Measurements from ENCODE around the gene MYO1C. TPM values are rescaled to one million over a fixed set of nuclear protein-coding genes. Genes with fewer than 3 reads are reported as not detected.
A peak's percentile ranks its signal among the peaks of the same experiment; 100 is the strongest.
"Not testable (repeated sequence)": the region's sequence is repeated elsewhere in the genome, so short reads cannot be mapped to it uniquely, and the experiment has no call there.

MYO1C gene
- total RNA-seq, result 211 and 252 TPM in 2 replicates

DNA sequence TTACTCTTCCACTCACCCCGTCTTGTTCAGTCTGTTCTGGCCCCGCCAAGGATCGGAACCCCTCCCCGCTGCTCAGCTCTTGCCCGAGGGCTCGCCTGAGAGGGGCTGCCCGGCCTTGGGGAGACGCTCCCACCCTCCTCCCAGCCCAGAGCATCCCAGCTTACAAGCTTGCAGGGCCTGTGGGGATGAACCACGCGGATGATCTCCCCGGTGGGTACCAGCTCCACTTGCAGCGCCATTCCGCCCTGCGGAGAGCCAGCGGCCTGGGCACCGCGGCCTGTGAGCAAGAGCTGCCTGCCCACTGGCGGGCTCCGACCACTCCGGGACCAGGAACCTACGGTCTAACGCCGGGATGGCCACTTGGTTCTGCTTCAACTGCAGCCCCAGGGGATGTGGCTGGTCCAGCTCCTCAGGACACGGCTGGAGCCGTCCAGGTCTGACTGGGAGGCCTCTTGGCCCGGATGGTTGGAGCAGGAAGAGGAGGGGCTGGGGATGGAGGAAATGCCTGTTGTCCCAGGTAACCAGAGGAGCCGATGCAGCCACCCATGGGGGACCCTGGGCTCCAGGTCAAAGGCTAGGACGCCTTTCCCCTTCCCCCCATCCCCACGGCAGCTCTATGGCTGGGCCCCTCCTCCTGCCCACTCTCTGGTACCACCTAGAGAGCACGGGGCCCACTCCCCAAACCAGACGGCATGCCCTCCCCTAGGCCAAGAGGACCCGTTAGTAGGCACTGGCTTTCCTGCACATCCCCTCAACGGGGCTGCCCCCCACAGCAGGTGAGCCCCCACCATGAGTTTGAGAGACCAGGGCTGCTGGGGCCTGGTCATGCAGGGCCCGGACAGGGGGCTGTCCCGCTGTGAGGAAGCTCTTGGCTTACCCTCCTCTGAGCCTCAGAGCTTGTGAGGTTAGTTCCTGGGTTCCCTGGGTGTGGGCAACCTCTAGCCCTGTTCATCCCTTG lies at the start of gene MYO1C:
MYO1C (minus strand) TSS at position 438 of the 958 bp plus-strand sequence; CDS start at position 239, 199 bp downstream.
- DNase-seq (ENCODE audit: low read depth, low spot score), result no peak

- no peak for DNase-seq (ENCODE audit: low read depth, low spot score)
These were observed 49.0 kb upstream of the MYO1C start for GRCh38 chr17:1541367-1541904.

GRCh38 chr17:1539811-1540210 lies 47.3 kb upstream of the MYO1C start:
- no peak for DNase-seq (ENCODE audit: low read depth, low spot score)

GRCh38 chr17:1535737-1536136 lies 43.3 kb upstream of the MYO1C start:
- no peak for DNase-seq (ENCODE audit: low read depth, low spot score)

- DNase-seq (ENCODE audit: low read depth, low spot score), result no peak
These were observed 41.3 kb upstream of the MYO1C start for GRCh38 chr17:1533661-1534325.

DNA sequence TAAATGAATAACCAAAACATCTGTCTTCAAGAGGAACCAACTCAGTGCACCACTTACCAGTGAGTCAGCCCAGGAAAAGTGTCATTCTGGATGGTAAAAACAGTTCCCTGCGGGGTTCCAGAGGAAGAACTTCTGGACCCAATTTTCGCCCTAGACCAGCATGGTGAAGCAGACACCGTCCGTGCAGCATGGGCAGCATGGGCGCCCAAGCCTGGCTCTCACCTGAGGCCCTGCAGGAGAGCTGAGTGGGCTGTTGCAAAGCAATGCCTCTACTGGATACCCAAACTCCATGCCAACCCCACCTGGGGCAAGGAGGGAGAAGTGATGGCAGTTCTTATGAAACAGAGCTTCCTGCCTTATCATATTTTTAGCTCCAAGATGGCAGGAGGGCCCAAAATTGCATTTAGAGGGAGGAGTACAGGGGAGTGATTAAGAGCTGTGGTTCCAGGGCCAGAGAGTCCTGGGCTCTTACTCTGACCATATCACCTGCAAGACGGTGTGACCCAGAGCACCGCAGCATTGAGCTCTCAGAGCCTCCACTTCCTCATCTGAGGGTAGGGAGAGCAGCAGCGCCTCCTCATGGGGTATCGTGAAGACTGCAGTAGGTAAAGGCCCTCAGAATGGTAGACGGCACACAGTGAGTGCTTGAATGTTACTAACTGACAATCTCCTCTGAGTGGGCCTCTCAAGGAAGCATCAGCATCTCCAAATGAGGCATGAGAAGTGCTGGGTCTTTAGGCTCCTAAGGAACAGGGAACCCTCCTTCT lies 40.5 kb upstream of the MYO1C start:
- DNase-seq (ENCODE audit: low read depth, low spot score), result no peak

GRCh38 chr17:1529863-1530262 lies 37.4 kb upstream of the MYO1C start:
- DNase-seq (ENCODE audit: low read depth, low spot score), result no peak

- DNase-seq (ENCODE audit: low read depth, low spot score), result not testable (repeated sequence)
These were observed 34.4 kb upstream of the MYO1C start for GRCh38 chr17:1526876-1527275.

GRCh38 chr17:1522626-1523025 lies 30.1 kb upstream of the MYO1C start:
- DNase-seq (ENCODE audit: low read depth, low spot score), result no peak

DNA sequence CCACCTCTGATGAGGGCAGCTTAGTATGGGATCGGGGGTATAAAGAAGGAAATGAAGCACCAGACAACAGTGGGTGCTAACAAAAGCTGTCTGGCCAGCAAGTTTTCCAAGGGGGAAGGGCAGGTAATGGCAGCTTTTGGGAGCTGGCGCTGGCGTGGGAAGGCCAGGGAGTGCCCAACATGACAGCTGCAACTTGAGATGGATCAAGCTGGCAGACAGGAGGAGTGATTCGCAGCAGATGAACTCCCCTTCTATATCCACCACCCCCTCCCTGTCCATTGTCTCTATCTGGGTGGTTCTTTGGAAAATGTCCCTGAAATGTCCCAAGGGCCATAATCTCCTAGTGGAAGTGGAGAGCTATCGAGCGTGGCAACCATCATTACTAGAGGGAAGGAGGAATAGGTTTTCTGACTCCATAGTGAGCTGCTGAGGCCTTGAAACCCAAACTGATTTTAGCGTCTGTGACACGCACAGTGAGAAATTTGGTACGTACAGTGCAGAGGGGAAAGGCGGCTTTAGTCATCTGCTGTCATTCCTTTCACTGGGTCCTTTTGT lies 28.7 kb upstream of the MYO1C start:
- DNase-seq (ENCODE audit: low read depth, low spot score), result no peak

DNA sequence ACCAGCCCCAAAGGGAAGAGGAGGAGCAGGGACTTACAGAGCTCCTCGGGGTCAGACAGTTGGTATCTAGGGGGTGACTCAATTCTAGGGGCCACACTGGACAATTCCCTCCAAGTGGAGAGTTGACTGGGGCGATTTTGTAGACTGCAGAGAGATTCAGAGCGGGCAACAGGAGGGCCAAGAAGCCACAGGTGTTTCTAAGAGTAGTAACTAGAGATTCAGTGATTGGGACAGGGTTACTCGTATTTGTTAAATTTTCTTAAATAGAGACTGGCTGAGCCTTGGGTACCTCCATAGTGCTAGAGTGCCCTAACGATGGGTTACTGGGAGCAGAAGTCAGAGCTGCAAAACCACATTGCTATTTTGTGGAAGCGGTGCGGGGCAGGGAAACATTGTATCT lies 27.2 kb upstream of the MYO1C start:
- DNase-seq (ENCODE audit: low read depth, low spot score), result no peak

GRCh38 chr17:1518410-1518809 lies 25.9 kb upstream of the MYO1C start:
- no peak for DNase-seq (ENCODE audit: low read depth, low spot score)

DNA sequence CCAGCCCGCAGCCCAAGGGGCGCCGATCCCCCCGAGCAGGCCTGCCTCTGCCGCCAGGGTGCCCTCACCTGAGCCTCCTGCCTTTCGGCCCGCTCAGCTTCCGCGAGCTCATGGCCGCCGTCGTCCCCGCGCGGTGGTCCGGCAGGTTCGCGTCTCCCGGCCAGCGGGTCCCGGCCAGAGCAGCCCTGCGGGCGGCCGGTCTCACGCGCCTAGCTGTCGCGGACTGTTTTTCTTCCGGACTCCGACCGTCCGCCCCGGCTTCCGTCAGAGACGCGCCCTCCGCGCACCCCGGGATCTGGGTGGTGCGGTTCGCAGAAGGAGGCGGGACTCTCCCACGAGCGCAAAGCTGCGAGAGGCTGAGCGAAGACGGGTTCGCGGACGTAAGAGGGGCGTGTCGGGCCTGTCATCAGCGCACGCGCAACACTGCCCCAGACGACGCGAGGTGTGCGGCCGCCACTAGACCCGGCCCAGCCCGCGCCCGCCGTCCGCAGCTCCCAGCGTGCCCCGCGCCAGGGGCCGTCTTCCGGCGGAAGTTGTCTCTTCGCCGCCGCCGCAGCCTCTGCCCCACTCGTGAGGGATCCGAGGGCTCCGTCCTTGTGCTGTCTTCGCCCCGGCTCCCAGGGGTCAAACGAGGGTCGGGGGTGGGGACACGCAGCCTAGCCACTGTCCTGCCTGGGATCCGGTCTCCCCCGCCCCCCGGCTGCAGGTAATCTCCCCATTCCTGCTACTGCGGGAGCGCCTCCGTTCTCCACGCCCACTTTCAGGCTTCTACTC lies 24.1 kb upstream of the MYO1C start, which contains the start of gene INPP5K:
INPP5K (minus strand) TSS at position 225 of the 774 bp plus-strand sequence; CDS start at position 112, 113 bp downstream.
- peak; percentile 87 for DNase-seq (ENCODE audit: low read depth, low spot score)

- DNase-seq (ENCODE audit: low read depth, low spot score), result peak; percentile 67
These were observed 23.3 kb upstream of the MYO1C start for GRCh38 chr17:1515640-1516387.

DNA sequence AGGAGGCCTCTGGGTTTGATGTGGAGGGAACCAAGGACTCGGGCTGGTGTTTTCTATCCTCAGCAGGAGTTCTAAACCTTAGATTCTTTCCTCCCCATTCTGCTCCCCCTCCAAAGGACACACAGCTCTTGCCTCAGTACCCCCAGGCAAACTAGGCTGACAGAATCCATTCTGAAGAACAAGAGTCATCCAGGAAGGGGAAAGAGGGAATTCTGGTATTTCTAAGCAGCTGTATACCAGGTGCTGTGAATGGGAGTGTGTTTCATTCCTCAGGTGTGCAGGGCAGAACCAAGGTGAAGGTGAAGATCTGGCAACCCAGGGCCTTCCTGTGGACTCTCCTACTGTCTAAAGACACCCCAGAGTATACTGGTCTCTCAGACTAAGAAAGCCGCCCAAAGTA lies 19.9 kb upstream of the MYO1C start:
- DNase-seq (ENCODE audit: low read depth, low spot score), result no peak

- DNase-seq (ENCODE audit: low read depth, low spot score), result no peak
These were observed 19.4 kb upstream of the MYO1C start for GRCh38 chr17:1511756-1512321.

GRCh38 chr17:1511290-1511689 lies 18.8 kb upstream of the MYO1C start:
- no peak for DNase-seq (ENCODE audit: low read depth, low spot score)

GRCh38 chr17:1509290-1509881 lies 16.9 kb upstream of the MYO1C start:
- no peak for DNase-seq (ENCODE audit: low read depth, low spot score)

DNA sequence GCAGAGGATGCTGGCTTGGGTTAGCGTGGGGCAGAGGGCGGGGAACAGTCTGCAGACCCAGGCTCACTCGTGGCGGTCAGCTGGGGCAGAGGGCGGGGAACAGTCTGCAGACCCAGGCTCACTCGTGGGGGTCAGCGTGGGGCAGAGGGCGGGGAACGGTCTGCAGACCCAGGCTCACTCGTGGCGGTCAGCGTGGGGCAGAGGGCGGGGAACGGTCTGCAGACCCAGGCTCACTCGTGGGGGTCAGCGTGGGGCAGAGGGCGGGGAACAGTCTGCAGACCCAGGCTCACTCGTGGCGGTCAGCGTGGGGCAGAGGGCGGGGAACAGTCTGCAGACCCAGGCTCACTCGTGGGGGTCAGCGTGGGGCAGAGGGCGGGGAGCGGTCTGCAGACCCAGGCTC lies 16.2 kb upstream of the MYO1C start:
- DNase-seq (ENCODE audit: low read depth, low spot score), result not testable (repeated sequence)

All from pulmonary artery endothelial cell (primary cell).